HG03571 (cell line): ENCODE results near the gene MRPL48.
A peak's percentile ranks its signal among the peaks of the same experiment; 100 is the strongest.
"Not testable (repeated sequence)": the region's sequence is repeated elsewhere in the genome, so short reads cannot be mapped to it uniquely, and the experiment has no call there.

ENCODE experiments used
- ATAC-seq: cut with Tn5 transposase; IDR thresholded peaks from one replicate; pipeline ENCODE4 v1.9.1; 2021; ENCODE audit not compliant: unreplicated experiment

MRPL48 gene

GRCh38 chr11:73787643-73788558 is at the start of gene MRPL48:
MRPL48 (plus strand) TSS chr11:73787874; CDS start chr11:73787972, 98 bp downstream.
- ATAC-seq, result peak; percentile 81

- no peak for ATAC-seq
Observed at GRCh38 chr11:73743045-73743444, 44.6 kb upstream of the MRPL48 start.

GRCh38 chr11:73746701-73747100 is 41.0 kb upstream of the MRPL48 start:
- no peak for ATAC-seq

- no peak for ATAC-seq
Observed at GRCh38 chr11:73747762-73748161, 39.9 kb upstream of the MRPL48 start.

- no peak for ATAC-seq
Observed at GRCh38 chr11:73748300-73748699, 39.4 kb upstream of the MRPL48 start.

GRCh38 chr11:73749118-73749517 is 38.6 kb upstream of the MRPL48 start:
- ATAC-seq, result no peak

GRCh38 chr11:73750228-73750627 is 37.4 kb upstream of the MRPL48 start:
- no peak for ATAC-seq

GRCh38 chr11:73750862-73751261 is 36.8 kb upstream of the MRPL48 start:
- not testable (repeated sequence) for ATAC-seq

- no peak for ATAC-seq
Observed at GRCh38 chr11:73752216-73752867, 35.3 kb upstream of the MRPL48 start.

GRCh38 chr11:73752903-73753302 is 34.8 kb upstream of the MRPL48 start:
- ATAC-seq, result no peak

GRCh38 chr11:73753938-73754337 is 33.7 kb upstream of the MRPL48 start:
- no peak for ATAC-seq

GRCh38 chr11:73755670-73756069 is 32.0 kb upstream of the MRPL48 start:
- ATAC-seq, result no peak

GRCh38 chr11:73757598-73757997 is 30.1 kb upstream of the MRPL48 start:
- no peak for ATAC-seq

GRCh38 chr11:73758451-73758850 is 29.2 kb upstream of the MRPL48 start:
- no peak for ATAC-seq

- ATAC-seq, result no peak
Observed at GRCh38 chr11:73759610-73760134, 28.0 kb upstream of the MRPL48 start.

GRCh38 chr11:73760135-73760678 is 27.5 kb upstream of the MRPL48 start:
- ATAC-seq, result peak; percentile 5

GRCh38 chr11:73760679-73761402 is 26.8 kb upstream of the MRPL48 start, which contains the start of gene RAB6A:
RAB6A (minus strand) TSS chr11:73761074; CDS start chr11:73760635, 439 bp downstream.
- peak; percentile 83 for ATAC-seq

GRCh38 chr11:73761403-73761945 is 26.2 kb upstream of the MRPL48 start:
- no peak for ATAC-seq

- no peak for ATAC-seq
Observed at GRCh38 chr11:73762732-73763131, 24.9 kb upstream of the MRPL48 start.

- no peak for ATAC-seq
Observed at GRCh38 chr11:73766763-73767162, 20.9 kb upstream of the MRPL48 start.

- ATAC-seq, result not testable (repeated sequence)
Observed at GRCh38 chr11:73770811-73771210, 16.9 kb upstream of the MRPL48 start.
